ENCODE measurements around the gene ZBTB16. TPM values are rescaled to one million over a fixed set of nuclear protein-coding genes. Genes with fewer than 3 reads are reported as not detected.

ZBTB16 gene
- total RNA-seq, 1 donor from 2014 or later = 17.7 TPM

- H2AFZ ChIP-seq (replicated peaks) = no peak overlapping the region
- peaks cover 25% of the 10 kb centered on the region for H3K36me3 Mint-ChIP-seq
- H3K27ac Mint-ChIP-seq = peak overlapping the region; percentile 90
- no peaks in the 10 kb centered on the region for H3K36me3 ChIP-seq
- H3K4me3 Mint-ChIP-seq = peak overlapping the region; percentile 13
- peaks cover 3% of the 10 kb centered on the region for H3K27me3 Mint-ChIP-seq (ENCODE audit: insufficient read depth, low read depth)
- peaks cover 49% of the 10 kb centered on the region for H3K79me2 ChIP-seq (ENCODE audit: low read depth)
- no peaks in the 10 kb centered on the region for H3K9me3 ChIP-seq (ENCODE audit: low read depth)
- H3K4me2 ChIP-seq = peak overlapping the region; percentile 33
- TF ChIP-seq EZH2 (IDR thresholded peaks at IDR 0.05) = no peak
- TF ChIP-seq CTCF (IDR thresholded peaks at IDR 0.05) = no peak
- TF ChIP-seq EZH2phosphoT487 (IDR thresholded peaks at IDR 0.05) = no peak
- H3F3A ChIP-seq (ENCODE audit: low read depth) = peaks cover 39% of the 10 kb centered on the region
- no peak overlapping the region for H3K4me3 ChIP-seq
- H3K27me3 ChIP-seq = peaks cover 19% of the 10 kb centered on the region
- peaks cover 80% of the 10 kb centered on the region for H3K4me1 Mint-ChIP-seq
- H3K4me1 ChIP-seq = peaks cover 46% of the 10 kb centered on the region
- H3K9me3 Mint-ChIP-seq = no peaks in the 10 kb centered on the region
- H3K9ac ChIP-seq = no peak overlapping the region
- no peak overlapping the region for H3K27ac ChIP-seq
- peak; percentile 36 for DNase-seq (ENCODE audit: low spot score)
- peaks cover 93% of the 10 kb centered on the region for H4K20me1 ChIP-seq (ENCODE audit: low read depth)
Measured at GRCh38 chr11:114073828-114074381, 14.4 kb downstream of the ZBTB16 start.

- peak overlapping the region; percentile 33 for H3K4me2 ChIP-seq
- peaks cover 54% of the 10 kb centered on the region for H3K4me1 ChIP-seq
- no peaks in the 10 kb centered on the region for H3K9me3 ChIP-seq (ENCODE audit: low read depth)
- H3K4me1 Mint-ChIP-seq = peaks cover 88% of the 10 kb centered on the region
- H2AFZ ChIP-seq (replicated peaks) = no peak overlapping the region
- no peak overlapping the region for H3K9ac ChIP-seq
- no peaks in the 10 kb centered on the region for H3K36me3 ChIP-seq
- H3K27ac Mint-ChIP-seq = peak overlapping the region; percentile 90
- TF ChIP-seq EZH2phosphoT487 (IDR thresholded peaks at IDR 0.05) (no peak), CTCF (IDR thresholded peaks at IDR 0.05) (no peak)
- H3K9me3 Mint-ChIP-seq = no peaks in the 10 kb centered on the region
- no peak for DNase-seq (ENCODE audit: low spot score)
- H3K36me3 Mint-ChIP-seq = peaks cover 21% of the 10 kb centered on the region
- peaks cover 45% of the 10 kb centered on the region for H3F3A ChIP-seq (ENCODE audit: low read depth)
- no peak overlapping the region for H3K27ac ChIP-seq
- peaks cover 19% of the 10 kb centered on the region for H3K27me3 ChIP-seq
- H3K4me3 ChIP-seq = no peak overlapping the region
- peaks cover 54% of the 10 kb centered on the region for H3K79me2 ChIP-seq (ENCODE audit: low read depth)
- peaks cover 93% of the 10 kb centered on the region for H4K20me1 ChIP-seq (ENCODE audit: low read depth)
- H3K27me3 Mint-ChIP-seq (ENCODE audit: insufficient read depth, low read depth) = peaks cover 3% of the 10 kb centered on the region
- H3K4me3 Mint-ChIP-seq = no peak overlapping the region
Measured at GRCh38 chr11:114074546-114075343, 15.2 kb downstream of the ZBTB16 start.

GRCh38 chr11:114075344-114075610 lies 15.8 kb downstream of the ZBTB16 start:
- Mint-ChIP-seq H3K36me3 (peaks cover 18% of the 10 kb centered on the region), H3K27me3 (ENCODE audit: insufficient read depth, low read depth) (peaks cover 3% of the 10 kb centered on the region), H3K4me1 (peaks cover 93% of the 10 kb centered on the region), H3K4me3 (no peak overlapping the region), H3K9me3 (no peaks in the 10 kb centered on the region), H3K27ac (no peak overlapping the region)
- no peak overlapping the region for H3K4me3 ChIP-seq
- H3K36me3 ChIP-seq = no peaks in the 10 kb centered on the region
- TF ChIP-seq CTCF (IDR thresholded peaks at IDR 0.05) (no peak), EZH2phosphoT487 (IDR thresholded peaks at IDR 0.05) (no peak), EZH2 (IDR thresholded peaks at IDR 0.05) (no peak)
- H2AFZ ChIP-seq (replicated peaks) = no peak overlapping the region
- H3K4me2 ChIP-seq = no peak overlapping the region
- H3K27ac ChIP-seq = no peak overlapping the region
- H4K20me1 ChIP-seq (ENCODE audit: low read depth) = peaks cover 95% of the 10 kb centered on the region
- peaks cover 58% of the 10 kb centered on the region for H3K79me2 ChIP-seq (ENCODE audit: low read depth)
- H3K9me3 ChIP-seq (ENCODE audit: low read depth) = no peaks in the 10 kb centered on the region
- peaks cover 21% of the 10 kb centered on the region for H3K27me3 ChIP-seq
- DNase-seq (ENCODE audit: low spot score) = no peak
- peaks cover 45% of the 10 kb centered on the region for H3F3A ChIP-seq (ENCODE audit: low read depth)
- no peak overlapping the region for H3K9ac ChIP-seq
- peaks cover 60% of the 10 kb centered on the region for H3K4me1 ChIP-seq

All from neural progenitor cell (in vitro differentiated cells).